HG03575 (cell line): Measurements from ENCODE around the gene NSD1.

Source experiments
- ATAC-seq: cut with Tn5 transposase; IDR thresholded peaks from one replicate; pipeline ENCODE4 v1.9.1; 2021; ENCODE audit not compliant: unreplicated experiment, insufficient number of reproducible peaks, low FRiP score; ENCODE audit errors: extremely low read depth

Gene NSD1

GRCh38 chr5:177260961-177261360, 127.4 kb downstream of the NSD1 start:
- no peak for ATAC-seq

- ATAC-seq = no peak
Observed at GRCh38 chr5:177261510-177261909, 127.9 kb downstream of the NSD1 start.

GRCh38 chr5:177264178-177264577, 130.6 kb downstream of the NSD1 start:
- no peak for ATAC-seq

GRCh38 chr5:177265395-177265794, 131.8 kb downstream of the NSD1 start:
- ATAC-seq = no peak

GRCh38 chr5:177269232-177269895, 135.8 kb downstream of the NSD1 start:
- ATAC-seq = no peak

- ATAC-seq = no peak
Observed at GRCh38 chr5:177269976-177270375, 136.4 kb downstream of the NSD1 start.

GRCh38 chr5:177270653-177271052, 137.1 kb downstream of the NSD1 start:
- ATAC-seq = no peak

- ATAC-seq = no peak
Observed at GRCh38 chr5:177271113-177271512, 137.5 kb downstream of the NSD1 start.

- no peak for ATAC-seq
Observed at GRCh38 chr5:177275883-177276282, 142.3 kb downstream of the NSD1 start.

GRCh38 chr5:177276886-177277285, 143.3 kb downstream of the NSD1 start:
- ATAC-seq = no peak

- ATAC-seq = no peak
Observed at GRCh38 chr5:177288191-177288590, 154.6 kb downstream of the NSD1 start.

GRCh38 chr5:177290816-177291596, 157.4 kb downstream of the NSD1 start:
- ATAC-seq = no peak

- no peak for ATAC-seq
Observed at GRCh38 chr5:177291735-177292134, 158.2 kb downstream of the NSD1 start.

- no peak for ATAC-seq
Observed at GRCh38 chr5:177293819-177294581, 160.4 kb downstream of the NSD1 start.

- no peak for ATAC-seq
Observed at GRCh38 chr5:177294632-177295031, 161.1 kb downstream of the NSD1 start.

GRCh38 chr5:177295924-177296323, 162.4 kb downstream of the NSD1 start:
- ATAC-seq = no peak

- no peak for ATAC-seq
Observed at GRCh38 chr5:177296581-177296980, 163.0 kb downstream of the NSD1 start.

- no peak for ATAC-seq
Observed at GRCh38 chr5:177297922-177298321, 164.3 kb downstream of the NSD1 start.

GRCh38 chr5:177299697-177300096, 166.1 kb downstream of the NSD1 start:
- ATAC-seq = no peak
